BJ (cell line): Measurements from ENCODE around the gene CLPTM1. TPM values are rescaled to one million over a fixed set of nuclear protein-coding genes. Genes with fewer than 3 reads are reported as not detected.
A peak's percentile ranks its signal among the peaks of the same experiment; 100 is the strongest.

Experiments used
- CTCF ChIA-PET: fragments of 350-600 bp; formaldehyde crosslinking; extraction: SDS; loops from one replicate; lab custom pipeline; 2021; ENCODE audit warnings: antibody characterized with exemption, inconsistent platforms; lab: Yijun Ruan, JAX
- POLR2A ChIA-PET: fragments of 300-600 bp; sonication (Branson Sonifier 250); formaldehyde crosslinking; extraction: SDS; loops from one replicate; lab custom pipeline; 2021; ENCODE audit warnings: antibody characterized with exemption; lab: Charles Lee
- DNase-seq: peaks from one replicate; pipeline ENCODE4 v3.0.0-alpha.2; 2011; ENCODE audit warnings: low read depth
- H3K27me3 ChIP-seq: 2 replicates; pipeline ENCODE4 v1.6.0; 2011; ENCODE audit warnings: low read length; ENCODE audit not compliant: control insufficient read depth, insufficient read depth
- H3K36me3 ChIP-seq: 2 replicates; pipeline ENCODE4 v1.5.1; 2011; ENCODE audit warnings: low read length; ENCODE audit not compliant: control insufficient read depth, insufficient read depth
- H3K4me3 ChIP-seq: 2 replicates; pipeline ENCODE4 v1.5.1; 2011; ENCODE audit warnings: low read depth, mild to moderate bottlenecking, control low read depth, low read length
- CTCF ChIP-seq: IDR thresholded peaks from 2 replicates; pipeline ENCODE4 v1.5.1; 2011; ENCODE audit warnings: low read depth, mild to moderate bottlenecking, control low read depth, inconsistent platforms, low read length, moderate library complexity; ENCODE audit not compliant: insufficient read depth
- polyA minus RNA-seq: library from RNA; depleted of rRNA, polyadenylated mRNA; stranded (reverse); fragments of >200 nt; gene quantifications from 2 replicates; pipeline ENCODE4 v1.2.3, GENCODE V29; 2011; rRNA and poly(A)+ RNA removed
- polyA plus RNA-seq: library from polyadenylated mRNA; depleted of rRNA; stranded (reverse); fragments of >200 nt; gene quantifications from 2 replicates; pipeline ENCODE4 v1.2.3, GENCODE V29; 2011; rRNA removed

CLPTM1 gene
- polyA plus RNA-seq (65.2 and 127 TPM in 2 replicates), polyA minus RNA-seq (78.3 and 94.6 TPM in 2 replicates)

GRCh38 chr19:44954649-44955504 is at the start of gene CLPTM1:
Gene CLPTM1, plus strand, starts transcription at chr19:44955380. Its CDS starts 16 bp downstream, at chr19:44955396.
- Histone ChIP-seq H3K4me3 (peak within 1 kb of the TSS; percentile 77), H3K27me3 (no peaks in the 10 kb centered on the region), H3K36me3 (peaks cover 3% of the 10 kb centered on the region; the same call in 1 of the 2 replicates)
- no peak for TF ChIP-seq CTCF
- POLR2A ChIA-PET: no interaction called here
- DNase-seq: peak; percentile 73
- CTCF ChIA-PET: interaction anchor here (0.6 to 12.3 kb wide), 8 partner anchors 10 to 322 kb away, joined by 3 to 151 read pairs (median 3); partner anchors contain the start of genes APOE and NECTIN2

GRCh38 chr19:44905437-44906160 is 49.6 kb upstream of the CLPTM1 start, which contains the start of gene APOE:
Gene APOE, plus strand, starts transcription at chr19:44905796. Its CDS starts 829 bp downstream, at chr19:44906625.
- Histone ChIP-seq H3K36me3 (peaks cover 8% of the 10 kb centered on the region), H3K4me3 (no peak within 1 kb of the TSS), H3K27me3 (peaks cover 3% of the 10 kb centered on the region)
- no peak for TF ChIP-seq CTCF
- no peak for DNase-seq
- POLR2A ChIA-PET: no interaction called here
- CTCF ChIA-PET: interaction anchor here (0.6 to 6.6 kb wide), 7 partner anchors 9 to 250 kb away, joined by 3 to 151 read pairs (median 5); partner anchors contain the start of genes APOC1, CLPTM1 and TOMM40

- TF ChIP-seq CTCF: no peak
- no peak overlapping the region for H3K4me3 ChIP-seq
- no peaks in the 10 kb centered on the region; the same call in 1 of the 2 replicates for H3K36me3 ChIP-seq
- POLR2A ChIA-PET: no interaction called here
- CTCF ChIA-PET: interaction anchor here (6.6 kb wide), 1 partner anchor 45 kb away, joined by 151 read pairs; the partner anchor contains the start of gene CLPTM1
- peaks cover 3% of the 10 kb centered on the region for H3K27me3 ChIP-seq
- no peak for DNase-seq
Observed at GRCh38 chr19:44907613-44908012, 47.6 kb upstream of the CLPTM1 start.

- peaks cover 3% of the 10 kb centered on the region for H3K27me3 ChIP-seq
- ChIA-PET POLR2A (no interaction called here), CTCF (interaction anchor here (6.6 kb wide), 1 partner anchor 45 kb away, joined by 151 read pairs; the partner anchor contains the start of gene CLPTM1)
- no peak overlapping the region for H3K4me3 ChIP-seq
- no peak for DNase-seq
- TF ChIP-seq CTCF: no peak
- no peaks in the 10 kb centered on the region for H3K36me3 ChIP-seq
Observed at GRCh38 chr19:44908074-44908835, 46.9 kb upstream of the CLPTM1 start.
